Measurements from ENCODE around the gene SLC6A15.

Gene SLC6A15

GRCh38 chr12:84816916-84817695, 95.5 kb downstream of the SLC6A15 start:
- POLR2A ChIA-PET, result no interaction called here
- DNase-seq (ENCODE audit: extremely low spot score), result no peak
- CTCF ChIA-PET, result no interaction called here
- TF ChIP-seq FOXM1 (IDR thresholded peaks at IDR 0.05; ENCODE audit: borderline replicate concordance) (no peak), LEF1 (IDR thresholded peaks at IDR 0.05; ENCODE audit: borderline replicate concordance) (no peak), SUZ12 (IDR thresholded peaks at IDR 0.05) (no peak), SP1 (IDR thresholded peaks at IDR 0.05) (no peak), BHLHE40 (IDR thresholded peaks at IDR 0.05; ENCODE audit: borderline replicate concordance) (no peak), PKNOX1 (IDR thresholded peaks at IDR 0.05) (no peak)

DNA sequence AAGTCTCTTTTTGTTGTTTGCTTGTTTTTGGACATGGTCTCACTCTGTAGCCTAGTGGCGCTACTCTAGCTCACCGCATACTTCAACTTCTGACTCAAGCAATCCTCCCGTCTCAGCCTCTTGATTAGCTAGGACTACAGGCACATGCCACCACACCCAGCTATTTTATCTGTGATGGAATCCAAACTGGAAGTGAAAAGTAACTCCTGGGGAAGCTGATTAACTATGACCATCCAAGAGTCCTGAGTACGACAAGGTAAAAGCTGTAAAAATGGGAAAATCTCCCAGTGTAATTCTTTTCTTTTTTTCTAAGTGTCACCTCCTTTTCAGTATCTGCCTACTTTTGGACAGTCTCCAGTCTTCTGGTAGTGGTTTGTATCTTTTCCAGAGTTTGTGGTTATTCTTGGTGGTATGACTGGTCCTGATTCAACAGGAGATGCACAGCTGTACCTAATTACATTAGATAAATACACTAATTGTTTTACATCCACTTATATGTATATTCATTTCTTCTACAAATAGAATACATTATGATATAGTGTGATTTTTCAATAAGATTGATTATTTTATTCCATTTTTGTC, 97.8 kb downstream of the SLC6A15 start:
- CTCF ChIA-PET, result no interaction called here
- POLR2A ChIA-PET, result no interaction called here
- DNase-seq (ENCODE audit: extremely low spot score), result no peak
- no peak for TF ChIP-seq TARDBP (IDR thresholded peaks at IDR 0.05)
- TF ChIP-seq CTBP1 (IDR thresholded peaks at IDR 0.05; ENCODE audit: borderline replicate concordance), result no peak
- TF ChIP-seq PKNOX1 (IDR thresholded peaks at IDR 0.05), result no peak
- no peak for TF ChIP-seq ELF4 (IDR thresholded peaks at IDR 0.05)
- no peak for TF ChIP-seq ZNF384 (IDR thresholded peaks at IDR 0.05)
- no peak for TF ChIP-seq ARNT (IDR thresholded peaks at IDR 0.05)
- no peak for TF ChIP-seq FOXK2 (IDR thresholded peaks at IDR 0.05)
- TF ChIP-seq LEF1 (IDR thresholded peaks at IDR 0.05; ENCODE audit: borderline replicate concordance), result no peak
- no peak for TF ChIP-seq NFRKB (IDR thresholded peaks at IDR 0.05)
- no peak for TF ChIP-seq FOXM1 (IDR thresholded peaks at IDR 0.05; ENCODE audit: borderline replicate concordance)
- no peak for TF ChIP-seq SP1 (IDR thresholded peaks at IDR 0.05)
- TF ChIP-seq L3MBTL2 (conservative IDR thresholded peaks at IDR 0.05), result no peak
- TF ChIP-seq BHLHE40 (IDR thresholded peaks at IDR 0.05; ENCODE audit: borderline replicate concordance), result no peak
- no peak for TF ChIP-seq HDGF (IDR thresholded peaks at IDR 0.05; ENCODE audit: borderline replicate concordance)
- no peak for TF ChIP-seq SUZ12 (IDR thresholded peaks at IDR 0.05)
- no peak for TF ChIP-seq FOXA1 (IDR thresholded peaks at IDR 0.05)

DNA sequence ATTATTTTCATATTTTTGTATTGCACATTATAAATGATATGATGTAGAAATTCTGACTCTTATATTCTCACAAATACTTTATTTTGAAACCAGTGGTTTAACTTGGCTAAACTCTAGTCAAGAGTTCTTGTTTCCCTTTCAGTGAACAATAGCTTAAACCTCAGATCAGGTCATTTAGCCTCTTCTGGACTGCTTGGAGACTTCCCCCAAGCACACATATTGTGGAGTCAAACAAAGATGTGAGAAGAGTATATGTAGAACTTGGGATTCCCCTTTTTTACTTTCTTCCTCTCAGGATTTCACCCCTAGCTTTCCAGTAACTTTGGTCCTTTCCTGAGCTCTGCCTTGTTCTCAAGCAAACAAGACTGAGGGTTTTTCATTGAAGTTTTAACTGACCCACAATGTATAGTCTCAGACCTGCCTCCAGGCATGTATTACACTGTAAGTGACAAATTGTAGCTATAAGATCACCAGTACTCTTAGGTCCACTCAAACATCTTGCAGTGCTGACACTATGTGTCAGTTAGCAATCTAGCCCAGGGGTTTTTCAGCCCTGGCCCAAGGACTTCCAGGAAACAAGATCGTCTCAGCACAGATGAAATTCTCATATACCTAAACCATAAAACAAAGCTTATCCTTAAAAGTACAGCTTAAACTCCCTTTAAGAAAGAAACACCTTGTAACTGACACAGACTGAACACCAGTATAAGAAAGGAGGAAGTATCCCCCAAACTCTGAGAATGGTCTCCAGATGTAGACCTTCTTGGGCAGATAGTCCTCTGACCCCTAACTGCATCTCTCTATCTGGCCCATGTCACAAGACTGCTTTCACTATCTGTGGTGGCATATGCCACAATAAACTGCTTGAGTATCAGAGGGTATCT, 98.6 kb downstream of the SLC6A15 start:
- POLR2A ChIA-PET, result no interaction called here
- TF ChIP-seq SUZ12 (IDR thresholded peaks at IDR 0.05), result no peak
- no peak for TF ChIP-seq FOXM1 (IDR thresholded peaks at IDR 0.05; ENCODE audit: borderline replicate concordance)
- TF ChIP-seq BHLHE40 (IDR thresholded peaks at IDR 0.05; ENCODE audit: borderline replicate concordance), result no peak
- no peak for TF ChIP-seq CTBP1 (IDR thresholded peaks at IDR 0.05; ENCODE audit: borderline replicate concordance)
- no peak for TF ChIP-seq FOXA1 (IDR thresholded peaks at IDR 0.05)
- no peak for TF ChIP-seq ELF4 (IDR thresholded peaks at IDR 0.05)
- no peak for TF ChIP-seq PKNOX1 (IDR thresholded peaks at IDR 0.05)
- no peak for TF ChIP-seq TARDBP (IDR thresholded peaks at IDR 0.05)
- no peak for TF ChIP-seq FOXK2 (IDR thresholded peaks at IDR 0.05)
- TF ChIP-seq ZNF384 (IDR thresholded peaks at IDR 0.05), result no peak
- no peak for TF ChIP-seq HDGF (IDR thresholded peaks at IDR 0.05; ENCODE audit: borderline replicate concordance)
- no peak for TF ChIP-seq ARNT (IDR thresholded peaks at IDR 0.05)
- no peak for TF ChIP-seq NFRKB (IDR thresholded peaks at IDR 0.05)
- no peak for TF ChIP-seq LEF1 (IDR thresholded peaks at IDR 0.05; ENCODE audit: borderline replicate concordance)
- DNase-seq (ENCODE audit: extremely low spot score), result no peak
- CTCF ChIA-PET, result no interaction called here

GRCh38 chr12:84811291-84811690, 101.3 kb downstream of the SLC6A15 start:
- no peak for TF ChIP-seq FOXK2 (IDR thresholded peaks at IDR 0.05)
- DNase-seq (ENCODE audit: extremely low spot score), result no peak
- CTCF ChIA-PET, result no interaction called here
- POLR2A ChIA-PET, result no interaction called here

DNA sequence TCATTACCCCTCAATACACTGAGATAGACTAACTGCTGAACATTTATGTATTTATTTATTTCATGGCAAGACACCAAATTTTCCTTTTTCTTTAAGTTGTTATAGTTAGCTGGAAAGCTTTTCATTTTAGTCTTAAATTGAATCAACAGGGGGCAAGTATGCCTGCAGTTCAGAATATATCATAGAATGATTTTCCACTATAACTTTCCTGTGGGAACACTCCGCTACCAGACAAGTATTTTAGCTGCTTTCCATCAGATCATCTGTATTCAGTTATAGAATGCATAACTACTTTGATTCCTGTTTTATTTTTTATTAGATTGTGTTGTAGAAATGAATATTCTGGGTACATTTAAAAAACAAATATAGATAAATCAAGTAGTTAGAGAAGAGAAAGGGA, 102.0 kb downstream of the SLC6A15 start:
- CTCF ChIA-PET, result interaction anchor here (0.8 kb wide), 1 partner anchor 11 kb away, joined by 3 read pairs; no protein-coding TSS in a partner anchor
- TF ChIP-seq HDGF (IDR thresholded peaks at IDR 0.05; ENCODE audit: borderline replicate concordance) (no peak), CTBP1 (IDR thresholded peaks at IDR 0.05; ENCODE audit: borderline replicate concordance) (no peak), SUZ12 (IDR thresholded peaks at IDR 0.05) (no peak), NFRKB (IDR thresholded peaks at IDR 0.05) (no peak), LEF1 (IDR thresholded peaks at IDR 0.05; ENCODE audit: borderline replicate concordance) (no peak), ZNF384 (IDR thresholded peaks at IDR 0.05) (no peak)

More for the DNA sequence above, 102.0 kb downstream of the SLC6A15 start:
- DNase-seq (ENCODE audit: extremely low spot score), result no peak
- POLR2A ChIA-PET, result no interaction called here

All from HEK293T (cell line).